HepG2 (cell line): ENCODE data around the gene MAJIN. TPM values are rescaled to one million over a fixed set of nuclear protein-coding genes. Genes with fewer than 3 reads are reported as not detected.
A peak's percentile ranks its signal among the peaks of the same experiment; 100 is the strongest.

Experiments
- AKAP8 ChIP-seq: sonication (generic); formaldehyde crosslinking; IDR thresholded peaks from 2 replicates; pipeline ENCODE4 v1.5.1; 2020; ENCODE audit warnings: mild to moderate bottlenecking, missing genetic modification reagents
- BCL6 ChIP-seq: IDR thresholded peaks from 2 replicates; pipeline ENCODE4 v1.6.1; 2016; ENCODE audit warnings: missing genetic modification reagents, missing compliant biosample characterization
- CC2D1A ChIP-seq: sonication (generic); formaldehyde crosslinking; IDR thresholded peaks from 2 replicates; pipeline ENCODE4 v1.8.1; 2023; ENCODE audit warnings: mild to moderate bottlenecking, missing genetic modification reagents
- ESRRA ChIP-seq: sonication (generic); formaldehyde crosslinking; IDR thresholded peaks from 2 replicates; pipeline ENCODE4 v1.5.1; 2020; ENCODE audit warnings: mild to moderate bottlenecking, low read depth, missing genetic modification reagents
- FOXA1 ChIP-seq, 2 experiments: fragments of 450-650 bp in 1 of 2; sonication (generic) in 1 of 2; formaldehyde crosslinking in 1 of 2; IDR thresholded peaks; 2 replicates each; pipeline versions ENCODE4 v1.4.0 to v1.6.1; 2016 to 2020; ENCODE audit warnings: missing genetic modification reagents in 1 of 2
- GLI4 ChIP-seq: sonication (generic); formaldehyde crosslinking; IDR thresholded peaks from 2 replicates; pipeline ENCODE4 v1.5.1; 2020; ENCODE audit warnings: missing genetic modification reagents, mild to moderate bottlenecking, moderate library complexity, borderline replicate concordance
- KAT7 ChIP-seq: IDR thresholded peaks from 2 replicates; pipeline ENCODE4 v1.6.1; 2018; ENCODE audit warnings: borderline replicate concordance, missing compliant biosample characterization
- NFKB2 ChIP-seq: sonication (generic); formaldehyde crosslinking; IDR thresholded peaks from 2 replicates; pipeline ENCODE4 v1.4.0; 2020; ENCODE audit warnings: missing genetic modification reagents, borderline replicate concordance
- SATB2 ChIP-seq: sonication (generic); formaldehyde crosslinking; IDR thresholded peaks from 2 replicates; pipeline ENCODE4 v1.5.0; 2020; ENCODE audit warnings: missing genetic modification reagents
- TFE3 ChIP-seq: IDR thresholded peaks from 2 replicates; pipeline ENCODE4 v1.6.1; 2016
- ZNF235 ChIP-seq: sonication (generic); formaldehyde crosslinking; IDR thresholded peaks from 2 replicates; pipeline ENCODE4 v1.8.1; 2023; ENCODE audit warnings: mild to moderate bottlenecking, missing genetic modification reagents, borderline replicate concordance
- polyA plus RNA-seq, 8 experiments: library from polyadenylated mRNA; depleted of rRNA in 3 of 8; stranded (reverse) in 7 of 8; unstranded in 1 of 8; fragments of >200 nt; fragmentation: Illumina TruSeq in 4 of 8; extraction: Trizol in 4 of 8; gene quantifications; 2 replicates each; pipeline versions ENCODE4 v1.2.1 to v1.2.3, GENCODE V29; 2011 to 2016; ENCODE audit warnings: low read depth in 4 of 8, missing spikeins in 1 of 8, mixed read lengths in 1 of 8; ENCODE audit not compliant: insufficient read depth in 1 of 8
- total RNA-seq, 5 experiments: library from RNA; depleted of rRNA; stranded (reverse); fragments of >200 nt; fragmentation: Illumina TruSeq; extraction: Trizol; gene quantifications; 2 replicates each; pipeline ENCODE4 v1.2.3, GENCODE V29; 2016; ENCODE audit warnings: low read depth in 1 of 5
- TF ChIP-seq, protein P1 (sequence below): conservative IDR thresholded peaks from 2 replicates; pipeline ENCODE4 v1.6.1; 2018; ENCODE audit warnings: missing genetic modification reagents
- TF ChIP-seq, protein P2 (sequence below): sonication (generic); formaldehyde crosslinking; conservative IDR thresholded peaks from 2 replicates; pipeline ENCODE4 v1.4.0; 2020; ENCODE audit warnings: missing genetic modification reagents
- TF ChIP-seq, protein P3 (sequence below), 2 experiments: fragments of 450-650 bp in 1 of 2; sonication (generic) in 1 of 2; formaldehyde crosslinking in 1 of 2; IDR thresholded peaks; 2 replicates each; pipeline versions ENCODE4 v1.6.1 to v1.8.0; 2016 to 2022; ENCODE audit warnings: antibody characterized with exemption in 1 of 2, mild to moderate bottlenecking in 1 of 2, missing genetic modification reagents in 1 of 2

Gene MAJIN
- total and polyA plus RNA-seq, 2 of the 13 experiments (the other 11 are each of a cell fraction or from before 2014, with no cell fraction given): not detected

DNA sequence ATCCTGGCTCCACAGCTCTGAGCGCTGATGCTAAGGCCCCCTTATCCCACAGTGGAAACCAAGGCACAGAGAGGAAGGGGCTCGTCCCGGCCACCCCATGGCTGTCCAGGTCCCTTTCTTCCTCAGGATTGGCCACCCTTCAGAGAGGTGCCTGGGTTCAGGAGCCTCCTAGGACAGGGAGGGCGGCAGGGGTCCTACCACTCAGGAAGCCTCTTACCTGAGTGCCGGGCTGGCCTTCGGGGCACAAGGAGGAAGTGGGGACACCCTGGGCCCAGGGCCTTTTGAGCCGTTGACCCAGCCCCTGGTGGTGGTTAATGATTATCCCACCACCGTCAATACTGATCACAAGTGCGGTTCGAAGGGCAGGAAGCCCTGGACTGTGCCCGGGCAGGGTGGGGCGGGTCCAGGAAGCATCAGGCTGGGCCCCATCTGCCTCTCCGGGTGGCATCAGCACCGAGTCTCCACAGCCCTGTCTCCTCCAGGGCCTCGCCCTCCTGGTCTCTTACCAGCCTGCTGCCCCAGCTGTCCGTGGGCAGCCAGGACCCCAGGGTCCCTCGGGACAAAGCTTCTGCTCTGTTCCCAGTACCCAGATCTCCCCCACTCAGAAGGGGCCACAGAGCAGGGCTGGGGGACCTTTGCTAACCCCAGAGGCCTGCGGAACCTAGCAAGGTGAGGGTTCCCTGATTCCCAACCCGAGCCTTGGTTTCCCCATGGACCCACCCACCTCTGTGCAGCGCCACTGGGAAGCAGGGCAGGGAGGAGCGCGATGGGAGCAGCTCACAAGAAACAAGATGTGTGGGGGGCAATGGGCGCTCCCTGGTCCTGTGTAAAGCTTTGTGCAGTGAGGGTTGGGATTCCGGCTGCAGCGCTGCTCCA lies 78.5 kb downstream of the MAJIN start (continued):
- TF ChIP-seq, protein P1, sequence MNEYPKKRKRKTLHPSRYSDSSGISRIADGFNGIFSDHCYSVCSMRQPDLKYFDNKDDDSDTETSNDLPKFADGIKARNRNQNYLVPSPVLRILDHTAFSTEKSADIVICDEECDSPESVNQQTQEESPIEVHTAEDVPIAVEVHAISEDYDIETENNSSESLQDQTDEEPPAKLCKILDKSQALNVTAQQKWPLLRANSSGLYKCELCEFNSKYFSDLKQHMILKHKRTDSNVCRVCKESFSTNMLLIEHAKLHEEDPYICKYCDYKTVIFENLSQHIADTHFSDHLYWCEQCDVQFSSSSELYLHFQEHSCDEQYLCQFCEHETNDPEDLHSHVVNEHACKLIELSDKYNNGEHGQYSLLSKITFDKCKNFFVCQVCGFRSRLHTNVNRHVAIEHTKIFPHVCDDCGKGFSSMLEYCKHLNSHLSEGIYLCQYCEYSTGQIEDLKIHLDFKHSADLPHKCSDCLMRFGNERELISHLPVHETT (CRISPR knock-in tag): no peak
- TF ChIP-seq, protein P2, sequence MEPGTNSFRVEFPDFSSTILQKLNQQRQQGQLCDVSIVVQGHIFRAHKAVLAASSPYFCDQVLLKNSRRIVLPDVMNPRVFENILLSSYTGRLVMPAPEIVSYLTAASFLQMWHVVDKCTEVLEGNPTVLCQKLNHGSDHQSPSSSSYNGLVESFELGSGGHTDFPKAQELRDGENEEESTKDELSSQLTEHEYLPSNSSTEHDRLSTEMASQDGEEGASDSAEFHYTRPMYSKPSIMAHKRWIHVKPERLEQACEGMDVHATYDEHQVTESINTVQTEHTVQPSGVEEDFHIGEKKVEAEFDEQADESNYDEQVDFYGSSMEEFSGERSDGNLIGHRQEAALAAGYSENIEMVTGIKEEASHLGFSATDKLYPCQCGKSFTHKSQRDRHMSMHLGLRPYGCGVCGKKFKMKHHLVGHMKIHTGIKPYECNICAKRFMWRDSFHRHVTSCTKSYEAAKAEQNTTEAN (CRISPR knock-in tag): 0 out of 2 replicates have a peak, but pooled peaks have one; percentile 11
- TF ChIP-seq SATB2 (CRISPR knock-in tag): no peak
- 0 out of 2 replicates have a peak, but pooled peaks have one; percentile 72 for TF ChIP-seq AKAP8 (CRISPR knock-in tag)
- no peak for TF ChIP-seq CC2D1A
- TF ChIP-seq TFE3: peak; percentile 93
- TF ChIP-seq KAT7 (CRISPR knock-in tag): 0 out of 2 replicates have a peak, but pooled peaks have one; percentile 28
- TF ChIP-seq NFKB2: no peak; the same call in 1 of the 2 replicates
- peak; percentile 57; the same call in 1 of the 2 replicates for TF ChIP-seq BCL6 (CRISPR knock-in tag)
- TF ChIP-seq, protein P3, sequence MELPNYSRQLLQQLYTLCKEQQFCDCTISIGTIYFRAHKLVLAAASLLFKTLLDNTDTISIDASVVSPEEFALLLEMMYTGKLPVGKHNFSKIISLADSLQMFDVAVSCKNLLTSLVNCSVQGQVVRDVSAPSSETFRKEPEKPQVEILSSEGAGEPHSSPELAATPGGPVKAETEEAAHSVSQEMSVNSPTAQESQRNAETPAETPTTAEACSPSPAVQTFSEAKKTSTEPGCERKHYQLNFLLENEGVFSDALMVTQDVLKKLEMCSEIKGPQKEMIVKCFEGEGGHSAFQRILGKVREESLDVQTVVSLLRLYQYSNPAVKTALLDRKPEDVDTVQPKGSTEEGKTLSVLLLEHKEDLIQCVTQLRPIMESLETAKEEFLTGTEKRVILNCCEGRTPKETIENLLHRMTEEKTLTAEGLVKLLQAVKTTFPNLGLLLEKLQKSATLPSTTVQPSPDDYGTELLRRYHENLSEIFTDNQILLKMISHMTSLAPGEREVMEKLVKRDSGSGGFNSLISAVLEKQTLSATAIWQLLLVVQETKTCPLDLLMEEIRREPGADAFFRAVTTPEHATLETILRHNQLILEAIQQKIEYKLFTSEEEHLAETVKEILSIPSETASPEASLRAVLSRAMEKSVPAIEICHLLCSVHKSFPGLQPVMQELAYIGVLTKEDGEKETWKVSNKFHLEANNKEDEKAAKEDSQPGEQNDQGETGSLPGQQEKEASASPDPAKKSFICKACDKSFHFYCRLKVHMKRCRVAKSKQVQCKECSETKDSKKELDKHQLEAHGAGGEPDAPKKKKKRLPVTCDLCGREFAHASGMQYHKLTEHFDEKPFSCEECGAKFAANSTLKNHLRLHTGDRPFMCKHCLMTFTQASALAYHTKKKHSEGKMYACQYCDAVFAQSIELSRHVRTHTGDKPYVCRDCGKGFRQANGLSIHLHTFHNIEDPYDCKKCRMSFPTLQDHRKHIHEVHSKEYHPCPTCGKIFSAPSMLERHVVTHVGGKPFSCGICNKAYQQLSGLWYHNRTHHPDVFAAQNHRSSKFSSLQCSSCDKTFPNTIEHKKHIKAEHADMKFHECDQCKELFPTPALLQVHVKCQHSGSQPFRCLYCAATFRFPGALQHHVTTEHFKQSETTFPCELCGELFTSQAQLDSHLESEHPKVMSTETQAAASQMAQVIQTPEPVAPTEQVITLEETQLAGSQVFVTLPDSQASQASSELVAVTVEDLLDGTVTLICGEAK (IDR thresholded peaks at IDR 0.05): no peak
- TF ChIP-seq, protein P3 (CRISPR knock-in tag; IDR thresholded peaks at IDR 0.05): no peak
- TF ChIP-seq ZNF235 (CRISPR knock-in tag): 0 out of 2 replicates have a peak, but pooled peaks have one; percentile 5
- no peak for TF ChIP-seq GLI4 (CRISPR knock-in tag)
- peak; percentile 68; the same call in 1 of the 2 replicates for TF ChIP-seq ESRRA (CRISPR knock-in tag)
- no peak for TF ChIP-seq FOXA1 (IDR thresholded peaks at IDR 0.05)
- TF ChIP-seq FOXA1 (CRISPR knock-in tag; IDR thresholded peaks at IDR 0.05): peak; percentile 62
